GM12878 (cell line): ENCODE data around the gene ARHGEF1.

Experiments used
- CHD1 ChIP-seq: IDR thresholded peaks from 2 replicates; pipeline ENCODE4 v1.6.1; 2012; ENCODE audit warnings: low read depth, low read length, improper control_type of control experiment
- EP300 ChIP-seq, 2 experiments: fragments of 150-350 bp in 1 of 2; IDR thresholded peaks; 2 replicates each; pipeline ENCODE4 v1.6.1; 2011 to 2012; ENCODE audit warnings: low read depth in 2 of 2, low read length in 2 of 2, borderline replicate concordance in 1 of 2, improper control_type of control experiment in 1 of 2, inconsistent platforms in 1 of 2; ENCODE audit not compliant: control insufficient read depth in 1 of 2
- IRF4 ChIP-seq: IDR thresholded peaks from 2 replicates; pipeline ENCODE4 v1.6.1; 2011; ENCODE audit warnings: low read depth, low read length
- KAT2A ChIP-seq: conservative IDR thresholded peaks from 2 replicates; pipeline ENCODE4 v1.6.1; 2011; ENCODE audit warnings: low read depth, low read length; ENCODE audit not compliant: control insufficient read depth
- NFYA ChIP-seq: IDR thresholded peaks from 2 replicates; pipeline ENCODE4 v1.6.1; 2011; ENCODE audit warnings: low read depth, mild to moderate bottlenecking, low read length, improper control_type of control experiment, borderline replicate concordance
- NFYB ChIP-seq: IDR thresholded peaks from 2 replicates; pipeline ENCODE4 v1.6.1; 2011; ENCODE audit warnings: low read depth, mild to moderate bottlenecking, low read length, improper control_type of control experiment, moderate library complexity; ENCODE audit not compliant: insufficient read depth
- PBX3 ChIP-seq: IDR thresholded peaks from 2 replicates; pipeline ENCODE4 v1.6.1; 2011; ENCODE audit warnings: mild to moderate bottlenecking, low read depth, low read length, moderate library complexity; ENCODE audit not compliant: insufficient replicate concordance
- POLR2AphosphoS5 ChIP-seq: IDR thresholded peaks from 2 replicates; pipeline ENCODE4 v1.6.1; 2011; ENCODE audit warnings: mild to moderate bottlenecking, low read length, inconsistent platforms
- RUNX3 ChIP-seq: IDR thresholded peaks from 2 replicates; pipeline ENCODE4 v1.6.1; 2012; ENCODE audit warnings: low read length, inconsistent platforms
- TAF1 ChIP-seq: IDR thresholded peaks from 2 replicates; pipeline ENCODE4 v1.6.1; 2011; ENCODE audit warnings: mild to moderate bottlenecking, low read depth, low read length, borderline replicate concordance
- YY1 ChIP-seq: IDR thresholded peaks from 2 replicates; pipeline ENCODE4 v1.6.1; 2011; ENCODE audit warnings: low read depth, mild to moderate bottlenecking, low read length
- ZNF274 ChIP-seq: IDR thresholded peaks from one replicate; pipeline ENCODE4 v1.8.0; 2011; ENCODE audit not compliant: insufficient read length, insufficient read depth
- ZZZ3 ChIP-seq: IDR thresholded peaks from 2 replicates; pipeline ENCODE4 v1.6.1; 2011; ENCODE audit warnings: low read depth; ENCODE audit not compliant: control insufficient read depth, insufficient read length
- TF ChIP-seq, protein P1 (sequence below), 3 experiments: IDR thresholded peaks in 2 of 3; conservative IDR thresholded peaks in 1 of 3; 2 replicates each; pipeline ENCODE4 v1.5.1; 2011; ENCODE audit warnings: low read depth in 3 of 3, low read length in 3 of 3, mild to moderate bottlenecking in 3 of 3, control low read depth in 2 of 3, moderate library complexity in 2 of 3, inconsistent platforms in 1 of 3, mixed read lengths in 1 of 3; ENCODE audit not compliant: control insufficient read depth in 2 of 3, insufficient read depth in 1 of 3; ENCODE audit errors: extremely low read depth in 1 of 3

- TF ChIP-seq NFYB, result no peak
- no peak for TF ChIP-seq PBX3
- TF ChIP-seq KAT2A, result no peak
- TF ChIP-seq TAF1, result no peak
- no peak for TF ChIP-seq ZNF274
- TF ChIP-seq, protein P1, sequence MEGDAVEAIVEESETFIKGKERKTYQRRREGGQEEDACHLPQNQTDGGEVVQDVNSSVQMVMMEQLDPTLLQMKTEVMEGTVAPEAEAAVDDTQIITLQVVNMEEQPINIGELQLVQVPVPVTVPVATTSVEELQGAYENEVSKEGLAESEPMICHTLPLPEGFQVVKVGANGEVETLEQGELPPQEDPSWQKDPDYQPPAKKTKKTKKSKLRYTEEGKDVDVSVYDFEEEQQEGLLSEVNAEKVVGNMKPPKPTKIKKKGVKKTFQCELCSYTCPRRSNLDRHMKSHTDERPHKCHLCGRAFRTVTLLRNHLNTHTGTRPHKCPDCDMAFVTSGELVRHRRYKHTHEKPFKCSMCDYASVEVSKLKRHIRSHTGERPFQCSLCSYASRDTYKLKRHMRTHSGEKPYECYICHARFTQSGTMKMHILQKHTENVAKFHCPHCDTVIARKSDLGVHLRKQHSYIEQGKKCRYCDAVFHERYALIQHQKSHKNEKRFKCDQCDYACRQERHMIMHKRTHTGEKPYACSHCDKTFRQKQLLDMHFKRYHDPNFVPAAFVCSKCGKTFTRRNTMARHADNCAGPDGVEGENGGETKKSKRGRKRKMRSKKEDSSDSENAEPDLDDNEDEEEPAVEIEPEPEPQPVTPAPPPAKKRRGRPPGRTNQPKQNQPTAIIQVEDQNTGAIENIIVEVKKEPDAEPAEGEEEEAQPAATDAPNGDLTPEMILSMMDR (IDR thresholded peaks at IDR 0.05 in 2 of 3, conservative IDR thresholded peaks at IDR 0.05 in 1 of 3; ENCODE audit: control insufficient read depth in 2 of 3, extremely low read depth in 1 of 3, insufficient read depth in 1 of 3, low read depth in 3 of 3, low read length in 3 of 3), result no peak
- TF ChIP-seq NFYA, result no peak
- TF ChIP-seq EP300 (IDR thresholded peaks at IDR 0.05; ENCODE audit: borderline replicate concordance in 1 of 2, control insufficient read depth in 1 of 2, low read depth in 2 of 2, low read length in 2 of 2), result no peak
- no peak for TF ChIP-seq RUNX3
- TF ChIP-seq ZZZ3, result no peak
- TF ChIP-seq YY1, result no peak
- no peak for TF ChIP-seq POLR2AphosphoS5
- TF ChIP-seq IRF4, result no peak
- TF ChIP-seq CHD1, result no peak
These were observed 29.2 kb upstream of the ARHGEF1 start for GRCh38 chr19:41853768-41854167.
